Measurements from ENCODE around the gene EPHA4. TPM values are rescaled to one million over a fixed set of nuclear protein-coding genes. Genes with fewer than 3 reads are reported as not detected.

EPHA4 gene
- total and polyA plus RNA-seq, 2 of the 4 experiments (the other 2 are of a cell fraction), result 36.9 to 132 TPM

- H2BK5ac ChIP-seq (ENCODE audit: low read depth, low read length, poor library complexity, severe bottlenecking), result no peak overlapping the region
- H2AK5ac ChIP-seq (ENCODE audit: low read depth, low read length), result no peak overlapping the region
- H3K56ac ChIP-seq (ENCODE audit: extremely low read depth, insufficient read depth, low read length), result no peak overlapping the region
- no peak overlapping the region for H3K4me2 ChIP-seq (ENCODE audit: low read depth, low read length)
- in situ Hi-C loops (cut with MboI; ENCODE audit: low sequenced_read_pairs), result no loop called here
- H3K4me3 ChIP-seq (ENCODE audit: insufficient read depth, low read depth, low read length), result no peak overlapping the region
- POLR2A ChIA-PET (ENCODE audit: unreplicated experiment), result no interaction called here
- no peak overlapping the region for H3K23ac ChIP-seq (ENCODE audit: low read depth, low read length)
- H3K14ac ChIP-seq (replicated peaks; ENCODE audit: low read depth, low read length), result no peak overlapping the region
- no peak overlapping the region for H3K27ac ChIP-seq (ENCODE audit: insufficient read depth, low read length)
- TF ChIP-seq USF2 (IDR thresholded peaks at IDR 0.05; ENCODE audit: low read depth, low read length) (no peak), BHLHE40 (IDR thresholded peaks at IDR 0.05; ENCODE audit: low read depth, low read length) (no peak), FOS (IDR thresholded peaks at IDR 0.05; ENCODE audit: low read depth, low read length) (no peak), NFE2L2 (IDR thresholded peaks at IDR 0.05; ENCODE audit: low read depth, low read length) (no peak), CTCF (conservative IDR thresholded peaks at IDR 0.05; ENCODE audit: low read depth, low read length) (no peak), MAZ (IDR thresholded peaks at IDR 0.05; ENCODE audit: borderline replicate concordance, low read depth, low read length) (no peak), SMC3 (IDR thresholded peaks at IDR 0.05; ENCODE audit: low read depth, low read length) (no peak), CEBPB (IDR thresholded peaks at IDR 0.05; ENCODE audit: low read depth, low read length) (no peak), POLR2A (IDR thresholded peaks at IDR 0.05; ENCODE audit: low read depth, low read length) (no peak), RAD21 (IDR thresholded peaks at IDR 0.05; ENCODE audit: low read length) (no peak), CHD1 (IDR thresholded peaks at IDR 0.05; ENCODE audit: low read depth, low read length) (no peak), MXI1 (IDR thresholded peaks at IDR 0.05; ENCODE audit: borderline replicate concordance, low read depth, low read length) (no peak), RFX5 (IDR thresholded peaks at IDR 0.05; ENCODE audit: low read depth, low read length) (no peak), ELK1 (IDR thresholded peaks at IDR 0.05; ENCODE audit: borderline replicate concordance, low read depth, low read length) (no peak), MAFK (IDR thresholded peaks at IDR 0.05; ENCODE audit: low read depth, low read length) (no peak), RCOR1 (IDR thresholded peaks at IDR 0.05; ENCODE audit: insufficient replicate concordance, low read length) (no peak)
- peaks cover 14 to 17% of the 10 kb centered on the region in 2 experiments; a peak in 2 of 4 replicates for H3K79me1 ChIP-seq (ENCODE audit: low read depth in 1 of 2, low read length in 2 of 2)
- H3K4me1 ChIP-seq (ENCODE audit: control insufficient read depth, insufficient read depth, low read length), result peaks cover 5% of the 10 kb centered on the region
- H2BK15ac ChIP-seq (ENCODE audit: low read depth, low read length), result no peak overlapping the region
- H3K9me1 ChIP-seq (ENCODE audit: insufficient read depth, low read length), result no peaks in the 10 kb centered on the region
- intact Hi-C loops (cut with micrococcal nuclease), result no loop called here
- no peaks in the 10 kb centered on the region for H3K27me3 ChIP-seq (ENCODE audit: control insufficient read depth, insufficient read depth, low read length)
- dilution Hi-C loops (cut with HindIII; ENCODE audit: low sequenced_read_pairs, unreplicated experiment), result no loop called here
- no peak overlapping the region for H4K91ac ChIP-seq (ENCODE audit: insufficient read depth, low read depth, low read length)
- peaks cover 3% of the 10 kb centered on the region for H3K36me3 ChIP-seq (ENCODE audit: control insufficient read depth, insufficient read depth, low read length)
- no peak overlapping the region for H3K9ac ChIP-seq (ENCODE audit: low read depth, low read length)
- CTCF ChIA-PET, result no interaction called here
- no peaks in the 10 kb centered on the region for H4K20me1 ChIP-seq (ENCODE audit: insufficient read depth, low read length)
- WGBS, 2 experiments (ENCODE audit: extremely low coverage in 2 of 2, insufficient read length in 1 of 2), result no CpG with 5 or more reads among the region's 1 CpG
- no peak overlapping the region for H2AFZ ChIP-seq (replicated peaks; ENCODE audit: low read length, poor library complexity)
- ATAC-seq (ENCODE audit: low read depth) (no peak), DNase-seq (no peak)
- H2BK120ac ChIP-seq (ENCODE audit: low read depth, low read length), result no peak overlapping the region
- no peaks in the 10 kb centered on the region for H3K9me3 ChIP-seq (ENCODE audit: control insufficient read depth, insufficient read depth, low read length)
- no peak overlapping the region for H2BK20ac ChIP-seq (ENCODE audit: low read depth, low read length)
- BruUV-seq (replicated peaks), result no TSS peak
- H2AK9ac ChIP-seq (replicated peaks; ENCODE audit: low read depth, low read length, poor library complexity), result no peak overlapping the region
- H4K5ac ChIP-seq (ENCODE audit: low read depth, low read length), result no peak overlapping the region
- no peak overlapping the region for H3K4ac ChIP-seq (ENCODE audit: low read depth, low read length)
- no peak overlapping the region for H3K18ac ChIP-seq (ENCODE audit: low read depth, low read length)
- no peak overlapping the region for H4K8ac ChIP-seq (ENCODE audit: low read depth in 2 of 2, low read length in 2 of 2)
Measured at GRCh38 chr2:221551864-221552263, 20.2 kb downstream of the EPHA4 start.
